Vagina (tissue), 2 donors: ENCODE measurements around the gene KBTBD3. TPM values are rescaled to one million over a fixed set of nuclear protein-coding genes. Genes with fewer than 3 reads are reported as not detected.
"Not testable (repeated sequence)": the region's sequence is repeated elsewhere in the genome, so short reads cannot be mapped to it uniquely, and the experiment has no call there.

ENCODE experiments used
- DNase-seq, 2 donors: peaks; one replicate each; pipeline ENCODE4 v3.0.0-alpha.2; 2017; ENCODE audit errors: extremely low spot score in 2 of 2
- H3K27ac ChIP-seq: fragments of 200-600 bp; sonication (generic); one replicate; pipeline ENCODE4 v1.5.1; 2019
- H3K27me3 ChIP-seq: fragments of 200-600 bp; sonication (generic); one replicate; pipeline ENCODE4 v1.5.1; 2019
- H3K36me3 ChIP-seq, 2 donors: fragments of 200-600 bp; sonication (generic); one replicate each; pipeline ENCODE4 v1.5.1; 2017 to 2019
- H3K4me1 ChIP-seq: fragments of 200-600 bp; sonication (generic); one replicate; pipeline ENCODE4 v1.5.1; 2019
- H3K4me3 ChIP-seq, 2 donors: fragments of 200-600 bp; sonication (generic); 1 replicate in 1 of 2; 2 replicates in 1 of 2; pipeline ENCODE4 v1.5.1; 2016 to 2019
- H3K9me3 ChIP-seq: fragments of 200-600 bp; sonication (generic); one replicate; pipeline ENCODE4 v1.5.1; 2019
- CTCF ChIP-seq, 3 experiments: fragments of 450-650 bp in 2 of 3; fragments of 200-600 bp in 1 of 3; sonication (generic) in 1 of 3; IDR thresholded peaks; one replicate each; pipeline ENCODE4 v1.5.1; 2017 to 2019; ENCODE audit warnings: antibody characterized with exemption in 3 of 3, mild to moderate bottlenecking in 2 of 3, moderate library complexity in 2 of 3
- POLR2A ChIP-seq, 2 donors: fragments of 450-650 bp; IDR thresholded peaks; one replicate each; pipeline ENCODE4 v1.6.1; 2017; ENCODE audit warnings: antibody characterized with exemption in 2 of 2, mild to moderate bottlenecking in 2 of 2, moderate library complexity in 2 of 2
- POLR2AphosphoS5 ChIP-seq, 2 donors: sonication (generic); formaldehyde crosslinking; IDR thresholded peaks; one replicate each; pipeline ENCODE4 v1.9.0; 2017; ENCODE audit warnings: antibody characterized with exemption in 2 of 2, mild to moderate bottlenecking in 2 of 2, low read depth in 1 of 2; ENCODE audit not compliant: insufficient read depth in 1 of 2
- intact Hi-C: fragments of 100-400 bp; cut with DNase I; formaldehyde crosslinking; loops from one replicate; pipeline ENCODE4 v1.15.1; 2023
- total RNA-seq: library from RNA; depleted of rRNA; stranded (reverse); fragments of >200 nt; gene quantifications from one replicate; pipeline ENCODE4 v1.2.3, GENCODE V29; 2016

KBTBD3 gene
- total RNA-seq, 1 donor from 2014 or later, result 3.2 TPM

DNA sequence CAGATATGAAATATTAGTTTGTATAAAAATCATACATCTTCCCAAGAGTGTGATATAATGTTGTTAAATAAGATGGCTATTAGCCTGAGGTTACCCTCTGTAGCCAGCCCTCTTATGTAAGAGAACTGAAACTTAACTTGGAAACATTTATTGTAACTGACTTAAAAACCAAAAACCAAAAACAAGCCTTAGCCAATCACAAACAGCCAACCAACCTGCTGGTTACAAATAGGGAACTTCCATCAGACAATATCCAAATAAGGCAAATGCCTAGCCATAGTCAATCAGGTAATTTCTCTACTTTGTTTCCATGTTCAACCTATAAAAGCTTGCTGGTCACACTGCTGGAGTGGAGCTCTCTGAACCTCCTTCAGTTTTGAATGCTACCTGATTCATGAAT lies 14.1 kb downstream of the KBTBD3 start:
- TF ChIP-seq POLR2AphosphoS5 (IDR thresholded peaks at IDR 0.05; ENCODE audit: insufficient read depth in 1 of 2, low read depth in 1 of 2) (no peak), CTCF (IDR thresholded peaks at IDR 0.05) (no peak), POLR2A (IDR thresholded peaks at IDR 0.05) (no peak)

DNA sequence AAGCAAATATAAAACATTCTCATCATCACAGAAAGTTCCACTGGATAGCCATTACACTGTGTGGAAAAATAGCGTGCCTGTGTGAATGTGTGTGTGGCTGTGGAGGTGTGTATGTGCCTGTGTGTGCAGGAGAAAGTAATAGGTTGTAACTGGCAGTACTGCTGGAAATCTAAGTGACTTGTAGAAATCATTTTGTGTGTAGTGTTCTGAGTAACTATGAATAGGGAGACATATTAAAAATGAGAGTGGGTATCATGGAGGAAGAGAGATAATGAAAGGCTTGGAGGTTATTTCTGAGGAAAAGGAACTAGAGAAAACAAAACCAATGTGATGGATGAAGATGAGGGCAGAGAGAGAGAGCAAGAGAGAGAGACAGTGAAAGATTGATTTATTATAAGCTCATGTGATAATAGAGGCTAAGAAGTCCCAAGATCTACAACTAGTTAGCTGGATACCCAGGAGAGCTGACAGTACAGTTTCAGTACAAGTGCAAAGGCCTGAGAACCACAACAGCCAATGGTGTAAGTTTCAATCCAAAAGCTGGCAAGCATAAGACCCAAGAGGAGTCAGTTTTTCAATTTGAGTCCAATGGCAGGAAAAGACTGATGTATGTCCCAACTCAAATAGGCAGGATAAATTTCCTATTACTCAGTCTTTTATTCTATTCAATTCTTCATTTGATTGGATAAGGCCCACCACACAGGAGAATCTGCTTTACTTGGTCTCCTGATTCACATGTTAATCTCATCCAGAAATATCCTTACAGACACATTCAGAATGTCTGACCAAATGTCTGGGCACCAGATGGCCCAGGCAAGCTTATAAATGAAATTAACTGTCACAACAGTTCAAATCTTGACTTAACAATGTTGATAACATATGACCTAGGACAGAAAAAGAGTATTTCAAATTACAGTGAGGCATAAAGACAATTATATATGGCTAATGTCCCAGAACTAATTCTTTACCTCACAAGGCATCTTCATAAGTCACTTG lies 14.9 kb downstream of the KBTBD3 start:
- Histone ChIP-seq H3K36me3 (no peaks in the 10 kb centered on the region), H3K4me1 (no peaks in the 10 kb centered on the region), H3K4me3 (no peak overlapping the region), H3K27ac (no peak overlapping the region), H3K27me3 (no peaks in the 10 kb centered on the region), H3K9me3 (no peaks in the 10 kb centered on the region)
- no peak for TF ChIP-seq POLR2AphosphoS5 (IDR thresholded peaks at IDR 0.05; ENCODE audit: insufficient read depth in 1 of 2, low read depth in 1 of 2)
- no peak for TF ChIP-seq POLR2A (IDR thresholded peaks at IDR 0.05)
- TF ChIP-seq CTCF (IDR thresholded peaks at IDR 0.05), result no peak
- DNase-seq, result no peak
- intact Hi-C loops, result no loop called here

More for the DNA sequence above, 14.1 kb downstream of the KBTBD3 start:
- intact Hi-C loops, result no loop called here
- Histone ChIP-seq H3K4me1 (no peaks in the 10 kb centered on the region), H3K9me3 (no peaks in the 10 kb centered on the region), H3K27ac (no peak overlapping the region), H3K36me3 (no peaks in the 10 kb centered on the region), H3K4me3 (no peak overlapping the region), H3K27me3 (no peaks in the 10 kb centered on the region)
- no peak for DNase-seq

DNA sequence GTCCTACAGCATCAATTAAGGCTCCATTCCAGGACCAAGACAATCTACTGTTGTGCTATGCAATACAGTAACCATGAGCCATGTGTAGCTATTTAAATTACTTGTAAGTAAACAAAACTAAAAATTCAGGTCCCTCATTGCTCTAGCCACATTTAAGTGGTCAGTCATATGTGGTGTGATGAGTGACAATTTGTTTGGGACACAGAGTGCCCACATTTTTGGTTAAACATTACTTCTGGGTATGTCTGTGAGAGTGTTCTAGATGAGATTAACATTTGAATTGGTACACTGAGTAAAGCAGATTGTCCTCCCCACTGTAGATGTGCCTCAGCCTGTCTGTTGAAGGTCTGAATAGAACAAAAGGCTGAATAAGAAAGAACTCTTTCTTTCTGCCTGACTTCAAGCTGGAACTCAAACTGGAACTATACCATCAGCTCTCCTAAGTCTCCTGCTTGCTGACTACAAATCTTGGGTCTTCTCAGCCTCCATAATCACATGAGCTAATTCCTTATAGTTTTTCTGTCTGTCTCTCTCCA lies 15.8 kb downstream of the KBTBD3 start:
- Histone ChIP-seq H3K27me3 (no peaks in the 10 kb centered on the region), H3K4me3 (no peak overlapping the region), H3K9me3 (no peaks in the 10 kb centered on the region), H3K27ac (no peak overlapping the region), H3K36me3 (no peaks in the 10 kb centered on the region), H3K4me1 (no peaks in the 10 kb centered on the region)
- intact Hi-C loops, result no loop called here
- TF ChIP-seq CTCF (IDR thresholded peaks at IDR 0.05) (no peak), POLR2AphosphoS5 (IDR thresholded peaks at IDR 0.05; ENCODE audit: insufficient read depth in 1 of 2, low read depth in 1 of 2) (no peak), POLR2A (IDR thresholded peaks at IDR 0.05) (no peak)
- no peak for DNase-seq

DNA sequence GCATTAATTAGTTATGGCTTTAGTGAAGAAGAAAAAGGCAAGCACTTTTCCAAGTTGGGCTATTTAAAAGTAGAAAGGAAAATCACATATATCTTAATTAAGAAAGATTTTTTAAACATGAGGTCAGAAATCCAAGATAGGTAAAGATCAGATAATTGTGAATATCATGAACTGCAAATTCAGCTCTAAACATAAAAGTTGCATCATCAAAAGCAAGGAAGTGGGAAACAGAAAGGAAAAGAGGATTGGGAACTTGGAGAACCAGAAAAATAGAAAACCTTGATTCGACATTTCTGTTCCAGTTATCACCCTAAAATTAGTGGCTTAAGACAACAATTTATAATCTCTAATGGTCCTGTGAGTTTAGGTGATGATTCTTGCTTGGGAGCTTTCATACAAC lies 17.5 kb downstream of the KBTBD3 start:
- intact Hi-C loops, result no loop called here

DNA sequence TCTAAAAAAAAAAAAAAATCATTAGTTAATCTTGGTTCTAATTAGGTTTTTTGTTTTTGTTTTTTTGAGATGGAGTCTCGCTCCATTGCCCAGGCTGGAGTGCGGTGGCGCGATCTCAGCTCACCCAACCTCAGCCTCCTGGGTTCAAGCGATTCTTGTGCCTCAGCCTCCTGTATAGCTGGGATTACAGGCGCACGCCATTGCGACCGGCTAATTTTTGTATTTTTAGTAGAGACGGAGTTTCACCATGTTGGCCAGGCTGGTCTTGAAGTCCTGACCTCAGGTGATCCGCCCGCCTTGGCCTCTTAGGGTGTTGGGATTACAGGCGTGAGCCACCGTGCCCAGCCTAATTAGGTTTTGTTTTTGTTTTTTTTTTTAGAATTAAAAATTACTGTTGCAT lies 18.8 kb downstream of the KBTBD3 start:
- H3K4me1 ChIP-seq, H3K27ac ChIP-seq, H3K9me3 ChIP-seq, H3K4me3 ChIP-seq, H3K27me3 ChIP-seq, H3K36me3 ChIP-seq, DNase-seq, intact Hi-C loops: not testable (repeated sequence)

More for the DNA sequence above, 17.5 kb downstream of the KBTBD3 start:
- Histone ChIP-seq H3K9me3 (no peaks in the 10 kb centered on the region), H3K27me3 (no peaks in the 10 kb centered on the region), H3K4me3 (no peak overlapping the region), H3K4me1 (no peaks in the 10 kb centered on the region), H3K36me3 (no peaks in the 10 kb centered on the region), H3K27ac (no peak overlapping the region)
- TF ChIP-seq CTCF (IDR thresholded peaks at IDR 0.05) (no peak), POLR2A (IDR thresholded peaks at IDR 0.05) (no peak), POLR2AphosphoS5 (IDR thresholded peaks at IDR 0.05; ENCODE audit: insufficient read depth in 1 of 2, low read depth in 1 of 2) (no peak)
- no peak for DNase-seq
